Choroid plexus epithelial cell (primary cell): ENCODE results near the gene PAFAH1B1.
"Not testable (repeated sequence)": the region's sequence is repeated elsewhere in the genome, so short reads cannot be mapped to it uniquely, and the experiment has no call there.

Experiments
- DNase-seq: peaks from one replicate; pipeline ENCODE4 v3.0.0-alpha.2; 2010; ENCODE audit warnings: low read depth
- H3K4me3 ChIP-seq: 2 replicates; pipeline ENCODE4 v1.5.1; 2011; ENCODE audit warnings: low read depth, mild to moderate bottlenecking, control low read depth, low read length, moderate library complexity
- CTCF ChIP-seq: conservative IDR thresholded peaks from 2 replicates; pipeline ENCODE4 v1.5.1; 2011; ENCODE audit warnings: low read depth, mild to moderate bottlenecking, control low read depth, inconsistent platforms, low read length, moderate library complexity

Gene PAFAH1B1

GRCh38 chr17:2610195-2611175 lies 17.0 kb downstream of the PAFAH1B1 start:
- no peak for TF ChIP-seq CTCF
- no peak for DNase-seq

GRCh38 chr17:2611627-2612026 lies 18.2 kb downstream of the PAFAH1B1 start:
- no peak for DNase-seq
- no peak for TF ChIP-seq CTCF
- no peak overlapping the region for H3K4me3 ChIP-seq

More at GRCh38 chr17:2610195-2611175, 17.0 kb downstream of the PAFAH1B1 start:
- H3K4me3 ChIP-seq: no peak overlapping the region

GRCh38 chr17:2612630-2613029 lies 19.2 kb downstream of the PAFAH1B1 start:
- H3K4me3 ChIP-seq: no peak overlapping the region
- no peak for TF ChIP-seq CTCF
- DNase-seq: no peak

GRCh38 chr17:2613089-2613808 lies 19.8 kb downstream of the PAFAH1B1 start:
- no peak for DNase-seq
- no peak for TF ChIP-seq CTCF
- no peak overlapping the region for H3K4me3 ChIP-seq

- no peak for TF ChIP-seq CTCF
- no peak overlapping the region for H3K4me3 ChIP-seq
- DNase-seq: no peak
Observed at GRCh38 chr17:2615882-2616281, 22.4 kb downstream of the PAFAH1B1 start.

- no peak for DNase-seq
- H3K4me3 ChIP-seq: no peak overlapping the region
- TF ChIP-seq CTCF: no peak
Observed at GRCh38 chr17:2621241-2621640, 27.8 kb downstream of the PAFAH1B1 start.

- DNase-seq, H3K4me3 ChIP-seq: not testable (repeated sequence)
Observed at GRCh38 chr17:2621951-2622405, 28.5 kb downstream of the PAFAH1B1 start.

- not testable (repeated sequence) for H3K4me3 ChIP-seq, DNase-seq
Observed at GRCh38 chr17:2622721-2623301, 29.4 kb downstream of the PAFAH1B1 start.
